WERI-Rb-1 (cell line): ENCODE data around the gene HOXD8.

Source experiments
- DNase-seq: peaks from one replicate; pipeline ENCODE4 v3.0.0-alpha.2; 2020
- H3K27ac ChIP-seq: fragments of 250-450 bp; sonication (Bioruptor Pico); 2 replicates; pipeline ENCODE4 v1.5.1; 2020; ENCODE audit warnings: mild to moderate bottlenecking, moderate library complexity
- H3K27me3 ChIP-seq: fragments of 250-450 bp; sonication (Bioruptor Pico); 2 replicates; pipeline ENCODE4 v1.5.1; 2021; ENCODE audit warnings: mild to moderate bottlenecking, low read depth, moderate library complexity; ENCODE audit not compliant: insufficient read depth, severe bottlenecking
- H3K36me3 ChIP-seq: fragments of 250-450 bp; sonication (Bioruptor Pico); 2 replicates; pipeline ENCODE4 v1.5.1; 2020; ENCODE audit warnings: mild to moderate bottlenecking, moderate library complexity
- H3K4me3 ChIP-seq: 2 replicates; pipeline ENCODE4 v1.5.1; 2011; ENCODE audit warnings: low read depth, mild to moderate bottlenecking, control low read depth, low read length
- H3K9me3 ChIP-seq: fragments of 250-450 bp; sonication (Bioruptor Pico); 2 replicates; pipeline ENCODE4 v1.5.1; 2021; ENCODE audit warnings: mild to moderate bottlenecking, moderate library complexity; ENCODE audit not compliant: severe bottlenecking
- CTCF ChIP-seq: IDR thresholded peaks from 2 replicates; pipeline ENCODE4 v1.5.1; 2011; ENCODE audit warnings: low read depth, mild to moderate bottlenecking, control low read depth, inconsistent platforms, low read length

HOXD8 gene

GRCh38 chr2:176128982-176129796 lies at the start of gene HOXD8:
TSS of gene HOXD8 (plus strand) at chr2:176129705. CDS start at chr2:176130367, 662 bp downstream.
- Histone ChIP-seq H3K36me3 (no peaks in the 10 kb centered on the region), H3K4me3 (peak within 1 kb of the TSS; percentile 16), H3K9me3 (peaks cover 9% of the 10 kb centered on the region), H3K27me3 (peaks cover 94% of the 10 kb centered on the region), H3K27ac (no peak within 1 kb of the TSS)
- no peak for TF ChIP-seq CTCF
- DNase-seq, result no peak

GRCh38 chr2:176079831-176080539 lies 49.5 kb upstream of the HOXD8 start:
- peaks cover 79% of the 10 kb centered on the region for H3K27me3 ChIP-seq
- H3K27ac ChIP-seq, result no peak overlapping the region
- peak; percentile 86 for DNase-seq
- peak overlapping the region; percentile 30 for H3K4me3 ChIP-seq
- H3K36me3 ChIP-seq, result no peaks in the 10 kb centered on the region
- TF ChIP-seq CTCF, result peak; percentile 81
- H3K9me3 ChIP-seq, result peaks cover 29% of the 10 kb centered on the region

GRCh38 chr2:176080540-176081375 lies 48.7 kb upstream of the HOXD8 start:
- H3K9me3 ChIP-seq, result peaks cover 29% of the 10 kb centered on the region
- no peak for TF ChIP-seq CTCF
- H3K27ac ChIP-seq, result no peak overlapping the region
- DNase-seq, result no peak
- peak overlapping the region; percentile 15 for H3K4me3 ChIP-seq
- no peaks in the 10 kb centered on the region for H3K36me3 ChIP-seq
- H3K27me3 ChIP-seq, result peaks cover 82% of the 10 kb centered on the region

- peaks cover 82% of the 10 kb centered on the region for H3K27me3 ChIP-seq
- DNase-seq, result no peak
- no peak overlapping the region for H3K4me3 ChIP-seq
- H3K27ac ChIP-seq, result no peak overlapping the region
- TF ChIP-seq CTCF, result no peak
- no peaks in the 10 kb centered on the region for H3K36me3 ChIP-seq
- H3K9me3 ChIP-seq, result peaks cover 29% of the 10 kb centered on the region
Measured at GRCh38 chr2:176081376-176081836, 48.1 kb upstream of the HOXD8 start.

- no peak overlapping the region for H3K27ac ChIP-seq
- peaks cover 83% of the 10 kb centered on the region for H3K27me3 ChIP-seq
- H3K9me3 ChIP-seq, result peaks cover 29% of the 10 kb centered on the region
- DNase-seq, result no peak
- H3K36me3 ChIP-seq, result no peaks in the 10 kb centered on the region
- TF ChIP-seq CTCF, result no peak
- H3K4me3 ChIP-seq, result no peak overlapping the region
Measured at GRCh38 chr2:176081837-176082524, 47.5 kb upstream of the HOXD8 start.
